ENCODE results near the gene OR9A4. TPM values are rescaled to one million over a fixed set of nuclear protein-coding genes. Genes with fewer than 3 reads are reported as not detected.
"Not testable (repeated sequence)": the region's sequence is repeated elsewhere in the genome, so short reads cannot be mapped to it uniquely, and the experiment has no call there.

OR9A4 gene
- total RNA-seq, 1 experiment from 2014 or later = not detected

- intact Hi-C loops (cut with micrococcal nuclease) = no loop called here
- H3K9ac ChIP-seq (ENCODE audit: low read length) = no peak overlapping the region
- H3K4me2 ChIP-seq (ENCODE audit: low read length) = no peak overlapping the region
- no peak overlapping the region for H3K27ac ChIP-seq (ENCODE audit: low read length)
- H3K9me3 ChIP-seq (ENCODE audit: low read length) = no peaks in the 10 kb centered on the region
- H2AFZ ChIP-seq (ENCODE audit: low read length) = no peak overlapping the region
- ATAC-seq (no peak), DNase-seq (no peak)
- ChIA-PET CTCF (no interaction called here), POLR2A (ENCODE audit: unreplicated experiment) (no interaction called here)
- no TSS peak for BruUV-seq (replicated peaks)
- H3F3A ChIP-seq (ENCODE audit: low read length, unreplicated experiment) = no peaks in the 10 kb centered on the region
- H3K36me3 ChIP-seq (ENCODE audit: low read depth, low read length) = no peaks in the 10 kb centered on the region
- no peaks in the 10 kb centered on the region for H3K9me2 ChIP-seq (replicated peaks; ENCODE audit: low read length)
- no peak overlapping the region for H3K4me3 ChIP-seq (ENCODE audit: low read length)
- H4K20me1 ChIP-seq (ENCODE audit: low read length) = no peaks in the 10 kb centered on the region
- H3K79me2 ChIP-seq (ENCODE audit: low read length) = no peaks in the 10 kb centered on the region
- no peaks in the 10 kb centered on the region for H3K4me1 ChIP-seq (ENCODE audit: insufficient read depth, low read length)
- TF ChIP-seq EZH2phosphoT487 (IDR thresholded peaks at IDR 0.05; ENCODE audit: borderline replicate concordance, low read length) (no peak), CTCF (conservative IDR thresholded peaks at IDR 0.05; ENCODE audit: low read depth, low read length) (no peak)
- peaks cover 43% of the 10 kb centered on the region for H3K27me3 ChIP-seq (ENCODE audit: low read length)
These were observed 26.9 kb upstream of the OR9A4 start for GRCh38 chr7:141889321-141889720.

GRCh38 chr7:141891336-141891735 is 24.9 kb upstream of the OR9A4 start:
- no peaks in the 10 kb centered on the region for H3K9me2 ChIP-seq (replicated peaks; ENCODE audit: low read length)
- no peak overlapping the region for H3K4me2 ChIP-seq (ENCODE audit: low read length)
- H2AFZ ChIP-seq (ENCODE audit: low read length) = no peak overlapping the region
- H3K9ac ChIP-seq (ENCODE audit: low read length) = no peak overlapping the region
- H3K27ac ChIP-seq (ENCODE audit: low read length) = no peak overlapping the region
- intact Hi-C loops (cut with micrococcal nuclease) = no loop called here
- no peaks in the 10 kb centered on the region for H3K9me3 ChIP-seq (ENCODE audit: low read length)
- H3K79me2 ChIP-seq (ENCODE audit: low read length) = no peaks in the 10 kb centered on the region
- no peak for TF ChIP-seq EZH2 (IDR thresholded peaks at IDR 0.05; ENCODE audit: low read length, unreplicated experiment)
- TF ChIP-seq CTCF (conservative IDR thresholded peaks at IDR 0.05; ENCODE audit: low read depth, low read length) = no peak
- no peak for TF ChIP-seq EZH2phosphoT487 (IDR thresholded peaks at IDR 0.05; ENCODE audit: borderline replicate concordance, low read length)
- H3K4me1 ChIP-seq (ENCODE audit: insufficient read depth, low read length) = no peaks in the 10 kb centered on the region
- ChIA-PET POLR2A (ENCODE audit: unreplicated experiment) (no interaction called here), CTCF (no interaction called here)
- no peaks in the 10 kb centered on the region for H3K36me3 ChIP-seq (ENCODE audit: low read depth, low read length)
- no peak for DNase-seq
- no TSS peak for BruUV-seq (replicated peaks)
- no peaks in the 10 kb centered on the region for H4K20me1 ChIP-seq (ENCODE audit: low read length)
- H3K27me3 ChIP-seq (ENCODE audit: low read length) = peaks cover 31% of the 10 kb centered on the region
- no peak overlapping the region for H3K4me3 ChIP-seq (ENCODE audit: low read length)
- no peaks in the 10 kb centered on the region for H3F3A ChIP-seq (ENCODE audit: low read length, unreplicated experiment)
- no peak for ATAC-seq

GRCh38 chr7:141899366-141899765 is 16.8 kb upstream of the OR9A4 start:
- H3K9me3 ChIP-seq (ENCODE audit: low read length); CTCF ChIA-PET; BruUV-seq (replicated peaks); H3K36me3 ChIP-seq (ENCODE audit: low read depth, low read length); H3K4me1 ChIP-seq (ENCODE audit: insufficient read depth, low read length); H3K9me2 ChIP-seq (replicated peaks; ENCODE audit: low read length); H3K9ac ChIP-seq (ENCODE audit: low read length); intact Hi-C loops (cut with micrococcal nuclease); H3K79me2 ChIP-seq (ENCODE audit: low read length); H3F3A ChIP-seq (ENCODE audit: low read length, unreplicated experiment); POLR2A ChIA-PET (ENCODE audit: unreplicated experiment); ATAC-seq; H3K4me2 ChIP-seq (ENCODE audit: low read length); H2AFZ ChIP-seq (ENCODE audit: low read length); H4K20me1 ChIP-seq (ENCODE audit: low read length); DNase-seq; H3K4me3 ChIP-seq (ENCODE audit: low read length); H3K27ac ChIP-seq (ENCODE audit: low read length): not testable (repeated sequence)
- H3K27me3 ChIP-seq (ENCODE audit: low read length) = peaks cover 17% of the 10 kb centered on the region

Data from PC-3 (cell line).